Measurements from ENCODE around the gene ST14.
"Not testable (repeated sequence)": the region's sequence is repeated elsewhere in the genome, so short reads cannot be mapped to it uniquely, and the experiment has no call there.

ST14 gene

GRCh38 chr11:130234315-130234714, 74.7 kb downstream of the ST14 start:
- no peak for DNase-seq (ENCODE audit: low spot score)

DNA sequence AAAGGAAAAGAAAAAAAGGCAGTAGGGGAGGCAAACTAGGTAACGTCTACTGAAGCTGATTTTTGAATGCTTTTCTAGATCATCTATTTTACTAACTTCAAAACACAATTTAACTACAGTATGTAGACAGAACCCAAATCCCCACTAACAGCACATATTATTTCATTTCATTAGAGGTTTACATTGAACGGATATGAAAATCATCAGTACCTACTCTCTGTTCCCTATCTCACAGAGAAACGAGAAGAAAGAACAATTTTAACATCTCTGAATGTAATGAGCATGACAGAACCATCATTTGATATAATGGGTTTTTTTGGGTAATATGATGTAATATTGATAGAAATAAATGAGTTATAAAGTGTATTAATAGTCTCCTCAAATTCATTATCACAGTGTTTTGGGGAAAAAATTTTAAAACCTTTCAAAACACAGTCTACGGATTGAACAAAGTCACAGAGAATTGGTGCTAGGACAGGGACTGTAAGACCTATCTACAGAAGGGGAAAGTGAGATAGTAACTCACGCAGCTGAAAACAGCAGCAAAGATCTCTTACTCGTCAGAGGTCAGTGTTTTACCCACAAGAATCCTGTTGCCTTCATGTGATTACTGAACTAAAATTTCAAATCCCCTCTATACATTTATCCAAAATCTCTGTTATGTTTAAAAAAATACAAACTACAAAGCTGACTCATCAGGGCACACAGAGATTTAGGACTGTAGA, 77.9 kb downstream of the ST14 start:
- DNase-seq (ENCODE audit: low spot score), result no peak

- DNase-seq (ENCODE audit: low spot score), result no peak
These were observed 82.1 kb downstream of the ST14 start for GRCh38 chr11:130241713-130242112.

DNA sequence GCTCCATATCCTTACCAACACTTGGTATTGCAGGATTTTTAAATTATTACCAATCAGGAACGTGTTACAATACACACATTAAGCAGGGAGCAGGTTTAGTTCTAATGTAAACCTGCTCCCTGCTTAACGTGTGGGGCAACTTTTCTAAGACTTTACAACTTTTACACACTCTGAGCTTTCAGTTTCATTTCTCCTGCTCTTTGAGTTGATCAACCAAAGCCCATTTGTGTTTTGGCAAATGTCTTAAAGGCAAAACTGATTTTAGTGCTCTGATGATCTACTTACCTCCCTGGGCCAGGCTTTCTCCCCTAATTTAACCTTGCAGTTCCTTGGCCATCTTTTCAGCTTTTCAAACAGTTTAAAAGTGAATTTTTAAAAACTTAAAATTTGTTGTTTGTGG, 84.2 kb downstream of the ST14 start:
- no peak for DNase-seq (ENCODE audit: low spot score)

- DNase-seq (ENCODE audit: low spot score), result no peak
These were observed 85.3 kb downstream of the ST14 start for GRCh38 chr11:130244848-130245247.

GRCh38 chr11:130245375-130245774, 85.8 kb downstream of the ST14 start:
- DNase-seq (ENCODE audit: low spot score), result not testable (repeated sequence)

GRCh38 chr11:130246270-130246669, 86.7 kb downstream of the ST14 start:
- DNase-seq (ENCODE audit: low spot score), result no peak

DNA sequence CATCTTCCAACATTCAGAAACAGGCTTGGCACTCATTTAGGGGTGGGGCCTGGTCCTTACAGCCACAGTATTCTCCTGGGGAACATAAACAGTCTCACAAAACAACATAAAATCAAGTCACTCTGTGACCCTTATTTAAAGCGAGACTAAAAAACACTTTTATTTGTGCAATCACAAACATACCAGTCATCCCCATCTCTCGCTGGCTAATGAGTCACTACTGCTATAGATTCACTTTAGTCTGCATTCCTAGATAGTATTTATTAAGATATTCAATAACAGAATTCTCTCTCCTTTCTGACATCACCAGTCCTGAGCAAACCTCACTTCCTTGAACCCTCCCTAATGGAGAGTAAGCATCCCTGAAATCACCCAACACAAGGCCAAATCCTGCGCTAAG, 87.2 kb downstream of the ST14 start:
- DNase-seq (ENCODE audit: low spot score), result no peak

GRCh38 chr11:130247319-130247718, 87.7 kb downstream of the ST14 start:
- DNase-seq (ENCODE audit: low spot score), result no peak

DNA sequence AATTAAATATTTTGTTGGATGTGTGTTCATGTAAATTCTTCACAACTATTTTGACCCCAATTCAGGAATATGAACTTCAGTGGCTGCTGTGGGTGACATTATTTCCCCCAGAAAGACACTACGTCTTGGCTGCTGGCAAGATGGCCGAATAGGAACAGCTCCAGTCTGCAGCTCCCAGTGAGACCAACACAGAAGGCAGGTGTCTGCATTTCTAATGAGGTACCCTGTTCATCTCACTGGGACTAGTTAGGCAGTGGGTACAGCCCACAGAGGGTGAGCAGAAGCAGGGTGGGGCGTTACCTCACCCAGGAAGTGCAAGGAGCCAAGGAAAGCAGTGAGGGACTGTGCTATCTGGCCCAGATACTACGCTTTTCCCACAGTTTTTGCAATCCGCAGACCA, 89.8 kb downstream of the ST14 start:
- no peak for DNase-seq (ENCODE audit: low spot score)

DNA sequence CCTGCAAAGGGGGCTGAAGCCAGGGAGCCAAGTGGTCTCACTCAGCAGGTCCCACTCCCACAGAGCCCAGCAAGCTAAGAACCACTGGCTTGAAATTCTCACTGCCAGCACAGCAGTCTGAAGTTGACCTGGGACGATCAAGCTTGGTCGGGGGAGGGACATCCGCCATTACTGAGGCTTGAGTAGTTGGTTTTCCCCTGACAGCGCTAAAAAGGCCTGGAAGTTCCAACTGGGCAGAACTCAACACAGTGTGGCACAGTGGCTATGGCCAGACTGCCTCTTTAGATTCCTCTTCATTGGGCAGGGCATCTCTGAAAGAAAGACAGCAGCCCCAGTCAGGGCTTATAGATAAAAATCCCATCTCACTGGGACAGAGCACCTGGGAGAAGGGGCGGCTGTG, 90.3 kb downstream of the ST14 start:
- DNase-seq (ENCODE audit: low spot score), result not testable (repeated sequence)

DNA sequence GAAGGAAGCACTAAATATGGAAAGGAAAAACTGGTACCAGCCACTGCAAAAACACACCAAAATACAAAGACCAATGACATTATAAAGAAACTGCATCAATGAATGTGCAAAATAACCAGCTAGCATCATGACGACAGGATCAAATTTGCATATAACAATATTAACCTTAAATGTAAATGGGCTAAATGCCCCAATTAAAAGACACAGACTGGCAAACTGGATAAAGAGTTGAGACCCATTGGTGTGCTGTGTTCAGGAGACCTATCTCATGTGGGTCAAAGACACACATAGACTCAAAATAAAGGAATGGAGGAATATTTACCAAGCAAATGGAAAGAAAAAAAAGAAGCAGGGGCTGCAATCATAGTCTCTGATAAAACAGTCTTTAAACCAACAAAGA, 92.2 kb downstream of the ST14 start:
- DNase-seq (ENCODE audit: low spot score), result not testable (repeated sequence)
